ENCODE results near the gene GRIN1. TPM values are rescaled to one million over a fixed set of nuclear protein-coding genes. Genes with fewer than 3 reads are reported as not detected.

GRIN1 gene
- total and polyA plus RNA-seq, 2 donors (not counting 3 experiments of a cell fraction or from before 2014, with no cell fraction given) = not detected

GRCh38 chr9:137186385-137186784, 47.4 kb downstream of the GRIN1 start:
- intact Hi-C loops (cut with micrococcal nuclease) = no loop called here
- POLR2A ChIA-PET = no interaction called here
- dilution Hi-C loops (cut with MboI; ENCODE audit: extremely low pct_ligation_motif_present, low sequenced_read_pairs) = no loop called here
- BruUV-seq (replicated peaks) = no TSS peak
- TF ChIP-seq EZH2 (IDR thresholded peaks at IDR 0.05; ENCODE audit: borderline replicate concordance, low read depth, low read length, severe bottlenecking) = no peak
- TF ChIP-seq, protein P1, sequence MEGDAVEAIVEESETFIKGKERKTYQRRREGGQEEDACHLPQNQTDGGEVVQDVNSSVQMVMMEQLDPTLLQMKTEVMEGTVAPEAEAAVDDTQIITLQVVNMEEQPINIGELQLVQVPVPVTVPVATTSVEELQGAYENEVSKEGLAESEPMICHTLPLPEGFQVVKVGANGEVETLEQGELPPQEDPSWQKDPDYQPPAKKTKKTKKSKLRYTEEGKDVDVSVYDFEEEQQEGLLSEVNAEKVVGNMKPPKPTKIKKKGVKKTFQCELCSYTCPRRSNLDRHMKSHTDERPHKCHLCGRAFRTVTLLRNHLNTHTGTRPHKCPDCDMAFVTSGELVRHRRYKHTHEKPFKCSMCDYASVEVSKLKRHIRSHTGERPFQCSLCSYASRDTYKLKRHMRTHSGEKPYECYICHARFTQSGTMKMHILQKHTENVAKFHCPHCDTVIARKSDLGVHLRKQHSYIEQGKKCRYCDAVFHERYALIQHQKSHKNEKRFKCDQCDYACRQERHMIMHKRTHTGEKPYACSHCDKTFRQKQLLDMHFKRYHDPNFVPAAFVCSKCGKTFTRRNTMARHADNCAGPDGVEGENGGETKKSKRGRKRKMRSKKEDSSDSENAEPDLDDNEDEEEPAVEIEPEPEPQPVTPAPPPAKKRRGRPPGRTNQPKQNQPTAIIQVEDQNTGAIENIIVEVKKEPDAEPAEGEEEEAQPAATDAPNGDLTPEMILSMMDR (IDR thresholded peaks at IDR 0.05; ENCODE audit: extremely low read depth in 1 of 2, insufficient read depth in 1 of 2, low read depth in 1 of 2, low read length in 2 of 2) = no peak
- CTCF ChIA-PET = no interaction called here
- H3K4me2 ChIP-seq (ENCODE audit: insufficient read depth, low read length) = no peak overlapping the region
- H3K9me3 ChIP-seq (replicated peaks; ENCODE audit: control insufficient read depth, insufficient read depth, low read length) = no peaks in the 10 kb centered on the region
- H2AFZ ChIP-seq (ENCODE audit: low read depth, low read length) = no peak overlapping the region
- no peak overlapping the region for H3K4me3 ChIP-seq (replicated peaks in 1 of 3; ENCODE audit: insufficient read depth in 1 of 3, low read depth in 1 of 3, low read length in 3 of 3)
- no peak for FAIRE-seq
- H3K27me3 ChIP-seq (ENCODE audit: control insufficient read depth in 2 of 2, insufficient read depth in 2 of 2, low read length in 2 of 2) = no peaks in the 10 kb centered on the region
- H3K4me1 ChIP-seq (ENCODE audit: control insufficient read depth, extremely low read depth, insufficient read depth, low read length) = peaks cover 17% of the 10 kb centered on the region
- no peak overlapping the region for H3K27ac ChIP-seq (ENCODE audit: insufficient read depth, low read depth, low read length)
- no peaks in the 10 kb centered on the region for H3K9me1 ChIP-seq (replicated peaks; ENCODE audit: control insufficient read depth, extremely low read depth, insufficient read depth, low read length)
- no peak for DNase-seq (ENCODE audit: low read depth, low spot score)
- H3K36me3 ChIP-seq (ENCODE audit: control insufficient read depth in 2 of 2, extremely low read depth in 1 of 2, insufficient read depth in 2 of 2, low read length in 2 of 2) = peaks cover 0 to 41% of the 10 kb centered on the region in 2 experiments
- peaks cover 33% of the 10 kb centered on the region for H3K79me2 ChIP-seq (ENCODE audit: control insufficient read depth, insufficient read depth, low read length)
- no peak overlapping the region for H3K9ac ChIP-seq (replicated peaks; ENCODE audit: extremely low read depth, insufficient read depth, low read length)
- no peaks in the 10 kb centered on the region for H4K20me1 ChIP-seq (replicated peaks; ENCODE audit: control insufficient read depth, extremely low read depth, insufficient read depth, low read length)

DNA sequence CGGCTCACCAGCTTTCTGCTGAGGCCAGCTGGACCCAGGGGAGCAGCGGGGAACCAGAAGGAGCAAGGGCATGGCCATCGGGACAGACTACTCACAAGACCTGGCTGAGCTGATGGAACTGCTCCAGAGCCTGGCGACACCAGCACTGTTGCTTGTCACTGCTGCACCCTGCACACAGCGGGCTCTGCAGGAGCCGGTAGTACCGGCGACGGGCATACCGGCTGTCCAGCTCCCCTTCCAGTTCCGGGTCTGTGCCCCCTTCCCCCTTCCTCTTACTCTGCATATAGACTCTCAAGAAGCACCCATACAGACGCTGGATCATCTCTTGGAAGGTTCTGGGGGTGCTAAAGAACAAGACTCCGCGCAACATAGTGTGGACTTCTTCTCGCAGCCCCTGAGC, 48.4 kb downstream of the GRIN1 start:
- Histone ChIP-seq H3K9ac (replicated peaks; ENCODE audit: extremely low read depth, insufficient read depth, low read length) (peak overlapping the region; percentile 61), H3K27me3 (ENCODE audit: control insufficient read depth in 2 of 2, insufficient read depth in 2 of 2, low read length in 2 of 2) (no peaks in the 10 kb centered on the region), H3K4me3 (replicated peaks in 1 of 3; ENCODE audit: insufficient read depth in 1 of 3, low read depth in 1 of 3, low read length in 3 of 3) (peak overlapping the region; percentile 57 to 86 (median 64)), H3K79me2 (ENCODE audit: control insufficient read depth, insufficient read depth, low read length) (peaks cover 33% of the 10 kb centered on the region), H3K9me3 (replicated peaks; ENCODE audit: control insufficient read depth, insufficient read depth, low read length) (no peaks in the 10 kb centered on the region), H3K4me2 (ENCODE audit: insufficient read depth, low read length) (peak overlapping the region; percentile 62), H3K27ac (ENCODE audit: insufficient read depth, low read depth, low read length) (no peak overlapping the region), H3K4me1 (ENCODE audit: control insufficient read depth, extremely low read depth, insufficient read depth, low read length) (peaks cover 17% of the 10 kb centered on the region), H4K20me1 (replicated peaks; ENCODE audit: control insufficient read depth, extremely low read depth, insufficient read depth, low read length) (no peaks in the 10 kb centered on the region), H3K9me1 (replicated peaks; ENCODE audit: control insufficient read depth, extremely low read depth, insufficient read depth, low read length) (no peaks in the 10 kb centered on the region), H2AFZ (ENCODE audit: low read depth, low read length) (no peak overlapping the region), H3K36me3 (ENCODE audit: control insufficient read depth in 2 of 2, extremely low read depth in 1 of 2, insufficient read depth in 2 of 2, low read length in 2 of 2) (peaks cover 0 to 44% of the 10 kb centered on the region in 2 experiments)
- BruUV-seq (replicated peaks) = no TSS peak
- TF ChIP-seq JUN (IDR thresholded peaks at IDR 0.05; ENCODE audit: borderline replicate concordance, insufficient read depth, insufficient read length, low read depth) = no peak
- no peak for TF ChIP-seq POLR2A (IDR thresholded peaks at IDR 0.05; ENCODE audit: low read depth, low read length)
- no peak for TF ChIP-seq POLR2AphosphoS5 (IDR thresholded peaks at IDR 0.05; ENCODE audit: insufficient read depth, low read depth, low read length)
- no peak for TF ChIP-seq MAX (IDR thresholded peaks at IDR 0.05; ENCODE audit: insufficient read depth, insufficient read length)
- TF ChIP-seq EZH2 (IDR thresholded peaks at IDR 0.05; ENCODE audit: borderline replicate concordance, low read depth, low read length, severe bottlenecking) = no peak
- no peak for TF ChIP-seq FOS (IDR thresholded peaks at IDR 0.05; ENCODE audit: borderline replicate concordance, insufficient read depth, low read length)
- TF ChIP-seq, protein P1 (IDR thresholded peaks at IDR 0.05; ENCODE audit: extremely low read depth in 1 of 2, insufficient read depth in 1 of 2, low read depth in 1 of 2, low read length in 2 of 2) = no peak
- no peak for TF ChIP-seq MYC (IDR thresholded peaks at IDR 0.05; ENCODE audit: low read depth, low read length)
- CTCF ChIA-PET = interaction anchor here (2.2 to 2.6 kb wide), 2 partner anchors 11 to 31 kb away, joined by 5 to 13 read pairs; no protein-coding TSS in a partner anchor
- intact Hi-C loops (cut with micrococcal nuclease) (no loop called here), dilution Hi-C loops (cut with MboI; ENCODE audit: extremely low pct_ligation_motif_present, low sequenced_read_pairs) (no loop called here)
- no peak for FAIRE-seq
- POLR2A ChIA-PET = no interaction called here
- no peak for DNase-seq (ENCODE audit: low read depth, low spot score)
